ENCODE results near the gene NAA35. TPM values are rescaled to one million over a fixed set of nuclear protein-coding genes. Genes with fewer than 3 reads are reported as not detected.
A peak's percentile ranks its signal among the peaks of the same experiment; 100 is the strongest.

NAA35 gene
- total and polyA plus RNA-seq, 9 of the 15 experiments (the other 6 are each of a cell fraction or from before 2014, with no cell fraction given) = 17.7 to 43.9 (median 29.0) TPM

DNA sequence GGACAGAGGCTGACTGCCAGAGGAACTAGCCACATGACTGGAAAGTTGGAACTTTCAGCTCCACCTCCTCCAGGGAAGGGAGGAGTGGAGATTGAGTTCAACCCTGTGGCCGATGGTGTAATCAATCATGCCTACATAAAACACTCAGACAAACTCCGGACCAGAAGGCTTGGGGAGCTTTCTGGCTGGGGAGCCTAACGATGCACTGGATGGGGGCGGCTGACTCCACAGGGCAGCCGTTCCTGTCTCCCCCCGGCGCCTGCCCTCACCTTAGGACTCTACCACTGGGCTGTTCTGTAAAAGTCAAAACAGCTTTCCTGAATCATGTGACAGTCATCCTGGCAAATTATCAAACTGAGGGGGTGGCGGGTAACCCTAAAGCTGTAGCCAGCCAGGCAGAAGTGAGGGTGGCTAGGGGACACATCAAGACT, 100.4 kb downstream of the NAA35 start:
- FAIRE-seq (no peak), DNase-seq (ENCODE audit: extremely low read depth in 1 of 4, low spot score in 3 of 4) (no peak), ATAC-seq (no peak; the same call in 2 of the 3 replicates)
- no peak overlapping the region for H2AFZ ChIP-seq (ENCODE audit: low read depth, low read length)
- in situ Hi-C loops (cut with MboI) (no loop called here), intact Hi-C loops (cut with micrococcal nuclease) (no loop called here)
- peaks cover 10 to 34% of the 10 kb centered on the region in 2 experiments; a peak in 4 of 5 replicates for H3K27me3 ChIP-seq (ENCODE audit: control insufficient read depth in 2 of 2, insufficient read depth in 2 of 2, low read length in 2 of 2)
- H3K9me3 ChIP-seq (replicated peaks; ENCODE audit: control insufficient read depth, insufficient read depth, low read depth, low read length) = no peaks in the 10 kb centered on the region
- no peaks in the 10 kb centered on the region for H3K9me1 ChIP-seq (ENCODE audit: control insufficient read depth, insufficient read depth, low read length)
- no TSS peak for BruUV-seq (replicated peaks)
- H3K4me3 ChIP-seq = no peak overlapping the region
- H3K79me2 ChIP-seq (ENCODE audit: control insufficient read depth, insufficient read depth, low read length) = no peaks in the 10 kb centered on the region
- POLR2A ChIA-PET = interaction anchor here (0.6 kb wide), 1 partner anchor 63 kb away, joined by 3 read pairs; no protein-coding TSS in a partner anchor
- H3K4me2 ChIP-seq (ENCODE audit: insufficient read depth, low read length) = 0 out of 2 replicates have a peak overlapping the region, but pooled peaks have one; percentile 1
- H3K36me3 ChIP-seq (ENCODE audit: control insufficient read depth, insufficient read depth, low read length) = no peaks in the 10 kb centered on the region
- 2% methylated on average over 8 of the region's 8 CpGs for WGBS (ENCODE audit: insufficient coverage, low coverage, missing lambda C conversion rate)
- CTCF ChIA-PET (ENCODE audit: low intra/inter-chr PET ratio) = no interaction called here
- H3K9ac ChIP-seq (ENCODE audit: insufficient read depth in 1 of 2, low read depth in 2 of 2, low read length in 2 of 2) = no peak overlapping the region
- no peak overlapping the region for H3K27ac ChIP-seq (ENCODE audit: extremely low read depth, low read depth, low read length)
- H3K4me1 ChIP-seq (replicated peaks in 1 of 2; ENCODE audit: control insufficient read depth in 2 of 2, insufficient read depth in 2 of 2, low read length in 2 of 2) = no peaks in the 10 kb centered on the region; a peak in 1 of 5 replicates
- 0 out of 2 replicates have a peak, but pooled peaks cover 5% of the 10 kb centered on the region for H4K20me1 ChIP-seq (replicated peaks; ENCODE audit: control insufficient read depth, insufficient read depth, low read length)
- TF ChIP-seq ZNF780A (CRISPR knock-in tag; IDR thresholded peaks at IDR 0.05) = no peak
- no peak for TF ChIP-seq ZNF436 (CRISPR knock-in tag; IDR thresholded peaks at IDR 0.05)
- TF ChIP-seq, protein P1, sequence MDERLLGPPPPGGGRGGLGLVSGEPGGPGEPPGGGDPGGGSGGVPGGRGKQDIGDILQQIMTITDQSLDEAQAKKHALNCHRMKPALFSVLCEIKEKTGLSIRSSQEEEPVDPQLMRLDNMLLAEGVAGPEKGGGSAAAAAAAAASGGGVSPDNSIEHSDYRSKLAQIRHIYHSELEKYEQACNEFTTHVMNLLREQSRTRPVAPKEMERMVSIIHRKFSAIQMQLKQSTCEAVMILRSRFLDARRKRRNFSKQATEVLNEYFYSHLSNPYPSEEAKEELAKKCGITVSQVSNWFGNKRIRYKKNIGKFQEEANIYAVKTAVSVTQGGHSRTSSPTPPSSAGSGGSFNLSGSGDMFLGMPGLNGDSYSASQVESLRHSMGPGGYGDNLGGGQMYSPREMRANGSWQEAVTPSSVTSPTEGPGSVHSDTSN (CRISPR knock-in tag; IDR thresholded peaks at IDR 0.05; ENCODE audit: low read depth) = no peak
- TF ChIP-seq, protein P1 (tag; conservative IDR thresholded peaks at IDR 0.05; ENCODE audit: low read depth) = peak; percentile 76
- no peak for TF ChIP-seq ZNF324 (CRISPR knock-in tag; IDR thresholded peaks at IDR 0.05)
- TF ChIP-seq TAF15 (IDR thresholded peaks at IDR 0.05; ENCODE audit: low read depth, low read length) = no peak
- no peak for TF ChIP-seq BCOR (IDR thresholded peaks at IDR 0.05)
- TF ChIP-seq MEIS2 (IDR thresholded peaks at IDR 0.05; ENCODE audit: partially characterized antibody) = peak; percentile 59
- TF ChIP-seq, protein P2, sequence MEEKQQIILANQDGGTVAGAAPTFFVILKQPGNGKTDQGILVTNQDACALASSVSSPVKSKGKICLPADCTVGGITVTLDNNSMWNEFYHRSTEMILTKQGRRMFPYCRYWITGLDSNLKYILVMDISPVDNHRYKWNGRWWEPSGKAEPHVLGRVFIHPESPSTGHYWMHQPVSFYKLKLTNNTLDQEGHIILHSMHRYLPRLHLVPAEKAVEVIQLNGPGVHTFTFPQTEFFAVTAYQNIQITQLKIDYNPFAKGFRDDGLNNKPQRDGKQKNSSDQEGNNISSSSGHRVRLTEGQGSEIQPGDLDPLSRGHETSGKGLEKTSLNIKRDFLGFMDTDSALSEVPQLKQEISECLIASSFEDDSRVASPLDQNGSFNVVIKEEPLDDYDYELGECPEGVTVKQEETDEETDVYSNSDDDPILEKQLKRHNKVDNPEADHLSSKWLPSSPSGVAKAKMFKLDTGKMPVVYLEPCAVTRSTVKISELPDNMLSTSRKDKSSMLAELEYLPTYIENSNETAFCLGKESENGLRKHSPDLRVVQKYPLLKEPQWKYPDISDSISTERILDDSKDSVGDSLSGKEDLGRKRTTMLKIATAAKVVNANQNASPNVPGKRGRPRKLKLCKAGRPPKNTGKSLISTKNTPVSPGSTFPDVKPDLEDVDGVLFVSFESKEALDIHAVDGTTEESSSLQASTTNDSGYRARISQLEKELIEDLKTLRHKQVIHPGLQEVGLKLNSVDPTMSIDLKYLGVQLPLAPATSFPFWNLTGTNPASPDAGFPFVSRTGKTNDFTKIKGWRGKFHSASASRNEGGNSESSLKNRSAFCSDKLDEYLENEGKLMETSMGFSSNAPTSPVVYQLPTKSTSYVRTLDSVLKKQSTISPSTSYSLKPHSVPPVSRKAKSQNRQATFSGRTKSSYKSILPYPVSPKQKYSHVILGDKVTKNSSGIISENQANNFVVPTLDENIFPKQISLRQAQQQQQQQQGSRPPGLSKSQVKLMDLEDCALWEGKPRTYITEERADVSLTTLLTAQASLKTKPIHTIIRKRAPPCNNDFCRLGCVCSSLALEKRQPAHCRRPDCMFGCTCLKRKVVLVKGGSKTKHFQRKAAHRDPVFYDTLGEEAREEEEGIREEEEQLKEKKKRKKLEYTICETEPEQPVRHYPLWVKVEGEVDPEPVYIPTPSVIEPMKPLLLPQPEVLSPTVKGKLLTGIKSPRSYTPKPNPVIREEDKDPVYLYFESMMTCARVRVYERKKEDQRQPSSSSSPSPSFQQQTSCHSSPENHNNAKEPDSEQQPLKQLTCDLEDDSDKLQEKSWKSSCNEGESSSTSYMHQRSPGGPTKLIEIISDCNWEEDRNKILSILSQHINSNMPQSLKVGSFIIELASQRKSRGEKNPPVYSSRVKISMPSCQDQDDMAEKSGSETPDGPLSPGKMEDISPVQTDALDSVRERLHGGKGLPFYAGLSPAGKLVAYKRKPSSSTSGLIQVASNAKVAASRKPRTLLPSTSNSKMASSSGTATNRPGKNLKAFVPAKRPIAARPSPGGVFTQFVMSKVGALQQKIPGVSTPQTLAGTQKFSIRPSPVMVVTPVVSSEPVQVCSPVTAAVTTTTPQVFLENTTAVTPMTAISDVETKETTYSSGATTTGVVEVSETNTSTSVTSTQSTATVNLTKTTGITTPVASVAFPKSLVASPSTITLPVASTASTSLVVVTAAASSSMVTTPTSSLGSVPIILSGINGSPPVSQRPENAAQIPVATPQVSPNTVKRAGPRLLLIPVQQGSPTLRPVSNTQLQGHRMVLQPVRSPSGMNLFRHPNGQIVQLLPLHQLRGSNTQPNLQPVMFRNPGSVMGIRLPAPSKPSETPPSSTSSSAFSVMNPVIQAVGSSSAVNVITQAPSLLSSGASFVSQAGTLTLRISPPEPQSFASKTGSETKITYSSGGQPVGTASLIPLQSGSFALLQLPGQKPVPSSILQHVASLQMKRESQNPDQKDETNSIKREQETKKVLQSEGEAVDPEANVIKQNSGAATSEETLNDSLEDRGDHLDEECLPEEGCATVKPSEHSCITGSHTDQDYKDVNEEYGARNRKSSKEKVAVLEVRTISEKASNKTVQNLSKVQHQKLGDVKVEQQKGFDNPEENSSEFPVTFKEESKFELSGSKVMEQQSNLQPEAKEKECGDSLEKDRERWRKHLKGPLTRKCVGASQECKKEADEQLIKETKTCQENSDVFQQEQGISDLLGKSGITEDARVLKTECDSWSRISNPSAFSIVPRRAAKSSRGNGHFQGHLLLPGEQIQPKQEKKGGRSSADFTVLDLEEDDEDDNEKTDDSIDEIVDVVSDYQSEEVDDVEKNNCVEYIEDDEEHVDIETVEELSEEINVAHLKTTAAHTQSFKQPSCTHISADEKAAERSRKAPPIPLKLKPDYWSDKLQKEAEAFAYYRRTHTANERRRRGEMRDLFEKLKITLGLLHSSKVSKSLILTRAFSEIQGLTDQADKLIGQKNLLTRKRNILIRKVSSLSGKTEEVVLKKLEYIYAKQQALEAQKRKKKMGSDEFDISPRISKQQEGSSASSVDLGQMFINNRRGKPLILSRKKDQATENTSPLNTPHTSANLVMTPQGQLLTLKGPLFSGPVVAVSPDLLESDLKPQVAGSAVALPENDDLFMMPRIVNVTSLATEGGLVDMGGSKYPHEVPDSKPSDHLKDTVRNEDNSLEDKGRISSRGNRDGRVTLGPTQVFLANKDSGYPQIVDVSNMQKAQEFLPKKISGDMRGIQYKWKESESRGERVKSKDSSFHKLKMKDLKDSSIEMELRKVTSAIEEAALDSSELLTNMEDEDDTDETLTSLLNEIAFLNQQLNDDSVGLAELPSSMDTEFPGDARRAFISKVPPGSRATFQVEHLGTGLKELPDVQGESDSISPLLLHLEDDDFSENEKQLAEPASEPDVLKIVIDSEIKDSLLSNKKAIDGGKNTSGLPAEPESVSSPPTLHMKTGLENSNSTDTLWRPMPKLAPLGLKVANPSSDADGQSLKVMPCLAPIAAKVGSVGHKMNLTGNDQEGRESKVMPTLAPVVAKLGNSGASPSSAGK (IDR thresholded peaks at IDR 0.05) = no peak
